HepG2 (cell line): ENCODE data around the gene CRTAC1. TPM values are rescaled to one million over a fixed set of nuclear protein-coding genes. Genes with fewer than 3 reads are reported as not detected.

Source experiments
- ATAC-seq: fragments of 200-7000 bp; cut with Tn5 transposase; 3 replicates; pipeline ENCODE4 v1.9.1; 2020; ENCODE audit warnings: mild to moderate bottlenecking, moderate library complexity
- BruUV-seq: library from RNA; stranded (reverse); fragments of 400-500 nt; replicated peaks from 2 replicates; lab custom pipeline; 2021; lab: Mats Ljungman, UMichigan
- CTCF ChIA-PET: fragments of 300-600 bp; formaldehyde crosslinking; extraction: SDS; loops from one replicate; lab custom pipeline; 2021; ENCODE audit warnings: low total read pairs, inconsistent platforms, low intra/inter-chr PET ratio; lab: Yijun Ruan, JAX
- POLR2A ChIA-PET: fragments of 350-600 bp; sonication (Branson Sonifier 250); formaldehyde crosslinking; loops from one replicate; lab custom pipeline; 2020; ENCODE audit warnings: antibody characterized with exemption, inconsistent platforms; lab: Yijun Ruan, JAX
- DNase-seq: peaks from one replicate; pipeline ENCODE4 v3.0.0-alpha.2; 2015; ENCODE audit warnings: low spot score
- FAIRE-seq: peaks from 3 replicates; lab custom pipeline; 2011; peaks lifted over from hg19 to GRCh38; lab: Jason Lieb, UNC
- H2AFZ ChIP-seq: one replicate; pipeline ENCODE4 v1.6.1; 2011; ENCODE audit warnings: low read length, inconsistent platforms
- H3K27ac ChIP-seq: fragments of 300-600 bp; 3 replicates; pipeline ENCODE4 v1.8.0; 2011; ENCODE audit warnings: mixed run types, mild to moderate bottlenecking, mixed read lengths, low read length, inconsistent platforms; ENCODE audit not compliant: insufficient read depth; ENCODE audit errors: extremely low read length
- H3K27me3 ChIP-seq, 2 experiments: fragments of 200-600 bp in 1 of 2; 2 replicates in 1 of 2; 3 replicates in 1 of 2; pipeline versions ENCODE4 v1.6.0 to v1.8.0; 2011; ENCODE audit warnings: low read length in 2 of 2, mild to moderate bottlenecking in 2 of 2, moderate library complexity in 2 of 2, inconsistent platforms in 1 of 2; ENCODE audit not compliant: insufficient read depth in 2 of 2, control insufficient read depth in 1 of 2
- H3K36me3 ChIP-seq, 2 experiments: fragments of 200-600 bp in 1 of 2; replicated peaks in 1 of 2; 2 replicates in 1 of 2; 3 replicates in 1 of 2; pipeline versions ENCODE4 v1.5.1 to v1.8.0; 2011; ENCODE audit warnings: low read length in 2 of 2, inconsistent platforms in 1 of 2; ENCODE audit not compliant: insufficient read depth in 2 of 2, control insufficient read depth in 1 of 2
- H3K4me1 ChIP-seq: 2 replicates; pipeline ENCODE4 v1.5.1; 2012; ENCODE audit warnings: low read length, inconsistent platforms; ENCODE audit not compliant: insufficient read depth
- H3K4me2 ChIP-seq: 2 replicates; pipeline ENCODE4 v1.6.0; 2011; ENCODE audit warnings: low read depth, low read length, inconsistent platforms
- H3K4me3 ChIP-seq, 3 experiments: fragments of 200-600 bp in 1 of 3; sonication (generic), shearing (Covaris generic) in 1 of 3; replicated peaks in 1 of 3; 2 replicates each; pipeline ENCODE4 v1.5.1; 2011 to 2016; ENCODE audit warnings: low read length in 3 of 3, inconsistent platforms in 2 of 3, low read depth in 2 of 3, mild to moderate bottlenecking in 2 of 3, control low read depth in 1 of 3, mixed read lengths in 1 of 3; ENCODE audit not compliant: insufficient read depth in 1 of 3
- H3K79me2 ChIP-seq: one replicate; pipeline ENCODE4 v1.6.1; 2011; ENCODE audit warnings: low read length, inconsistent platforms; ENCODE audit not compliant: insufficient read depth
- H3K9ac ChIP-seq: 2 replicates; pipeline ENCODE4 v1.6.0; 2011; ENCODE audit warnings: mild to moderate bottlenecking, low read depth, low read length, inconsistent platforms; ENCODE audit not compliant: insufficient read depth
- H3K9me3 ChIP-seq: 2 replicates; pipeline ENCODE4 v1.5.1; 2012; ENCODE audit warnings: mild to moderate bottlenecking, low read length
- H4K20me1 ChIP-seq: 2 replicates; pipeline ENCODE4 v1.6.0; 2011; ENCODE audit warnings: inconsistent platforms, mild to moderate bottlenecking, low read length, moderate library complexity; ENCODE audit not compliant: insufficient read depth
- NR2F1 ChIP-seq, 2 experiments: fragments of 450-650 bp in 1 of 2; formaldehyde crosslinking in 1 of 2; IDR thresholded peaks; 2 replicates each; pipeline versions ENCODE4 v1.5.0 to v1.6.1; 2016 to 2020; ENCODE audit warnings: mild to moderate bottlenecking in 1 of 2, missing compliant biosample characterization in 1 of 2, missing genetic modification reagents in 1 of 2, moderate library complexity in 1 of 2
- RCOR2 ChIP-seq: IDR thresholded peaks from 2 replicates; pipeline ENCODE4 v1.6.1; 2016; ENCODE audit warnings: missing biosample characterization, missing genetic modification reagents
- SOX6 ChIP-seq, 2 experiments: fragments of 450-650 bp in 1 of 2; sonication (generic) in 1 of 2; formaldehyde crosslinking in 1 of 2; IDR thresholded peaks; 2 replicates each; pipeline versions ENCODE4 v1.4.0 to v1.6.1; 2017 to 2020; ENCODE audit warnings: antibody characterized with exemption in 1 of 2, mild to moderate bottlenecking in 1 of 2, missing genetic modification reagents in 1 of 2
- TBX3 ChIP-seq: fragments of 450-650 bp; IDR thresholded peaks from 2 replicates; pipeline ENCODE4 v1.6.1; 2017; ENCODE audit warnings: antibody characterized with exemption, mild to moderate bottlenecking, inconsistent platforms, borderline replicate concordance
- ZNF33B ChIP-seq: sonication (generic); formaldehyde crosslinking; IDR thresholded peaks from 2 replicates; pipeline ENCODE4 v1.5.1; 2020; ENCODE audit warnings: mild to moderate bottlenecking, missing genetic modification reagents
- ZNF34 ChIP-seq: sonication (generic); formaldehyde crosslinking; IDR thresholded peaks from 2 replicates; pipeline ENCODE4 v1.4.0; 2020; ENCODE audit warnings: mild to moderate bottlenecking, missing genetic modification reagents, borderline replicate concordance
- ZNF367 ChIP-seq: sonication (generic); formaldehyde crosslinking; IDR thresholded peaks from 2 replicates; pipeline ENCODE4 v1.4.0; 2020; ENCODE audit warnings: missing genetic modification reagents, borderline replicate concordance
- WGBS: methylation state at CpG from one replicate; pipeline ENCODE4 v1.1.6; 2017; ENCODE audit warnings: low lambda C conversion rate; 5-methylcytosine and 5-hydroxymethylcytosine counted together
- in situ Hi-C: cut with HindIII; loops from 2 replicates; pipeline ENCODE4 v1.10.0; 2017; ENCODE audit warnings: low pct_unique_long_range_greater_than_20kb; ENCODE audit not compliant: extremely low pct_ligation_motif_present
- intact Hi-C: fragments of 100-400 bp; cut with micrococcal nuclease; formaldehyde crosslinking; loops from one replicate; pipeline ENCODE4 v1.10.0; 2022; ENCODE audit not compliant: unreplicated experiment
- polyA plus RNA-seq, 8 experiments: library from polyadenylated mRNA; depleted of rRNA in 3 of 8; stranded (reverse) in 7 of 8; unstranded in 1 of 8; fragments of >200 nt; fragmentation: Illumina TruSeq in 4 of 8; extraction: Trizol in 4 of 8; gene quantifications; 2 replicates each; pipeline versions ENCODE4 v1.2.1 to v1.2.3, GENCODE V29; 2011 to 2016; ENCODE audit warnings: low read depth in 4 of 8, missing spikeins in 1 of 8, mixed read lengths in 1 of 8; ENCODE audit not compliant: insufficient read depth in 1 of 8
- total RNA-seq, 5 experiments: library from RNA; depleted of rRNA; stranded (reverse); fragments of >200 nt; fragmentation: Illumina TruSeq; extraction: Trizol; gene quantifications; 2 replicates each; pipeline ENCODE4 v1.2.3, GENCODE V29; 2016; ENCODE audit warnings: low read depth in 1 of 5
- TF ChIP-seq, protein P1 (sequence below): IDR thresholded peaks from 2 replicates; pipeline ENCODE4 v1.4.0; 2020; ENCODE audit warnings: mild to moderate bottlenecking, missing genetic modification reagents

The CRTAC1 gene
- total and polyA plus RNA-seq, 2 of the 13 experiments (the other 11 are each of a cell fraction or from before 2014, with no cell fraction given), result not detected

DNA sequence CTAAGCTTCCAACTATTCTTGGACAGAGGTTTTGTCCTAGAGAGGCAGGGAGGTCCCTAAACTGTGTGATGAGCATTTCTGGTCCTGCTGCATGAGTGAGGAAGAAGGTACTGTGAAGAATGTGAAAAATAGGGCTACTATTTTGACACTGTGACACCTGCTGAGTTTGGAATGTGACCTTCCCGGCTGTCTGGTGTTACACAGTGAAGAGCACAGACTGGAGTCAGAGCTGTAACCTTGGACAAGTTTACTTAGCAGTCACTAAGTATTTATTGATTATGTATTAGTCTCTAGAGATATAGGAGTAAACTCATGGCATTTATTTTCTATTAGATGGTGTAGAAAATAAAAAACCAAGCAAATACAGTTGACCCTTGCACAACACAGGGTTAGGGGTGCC, 168.5 kb downstream of the CRTAC1 start (continued):
- TF ChIP-seq ZNF367 (CRISPR knock-in tag), result no peak
- peak; percentile 60; the same call in 1 of the 2 replicates for TF ChIP-seq TBX3
- TF ChIP-seq SOX6 (IDR thresholded peaks at IDR 0.05), result no peak
- TF ChIP-seq SOX6 (CRISPR knock-in tag; IDR thresholded peaks at IDR 0.05), result peak; percentile 26; the same call in 1 of the 2 replicates
- 0 out of 2 replicates have a peak, but pooled peaks have one; percentile 29 for TF ChIP-seq RCOR2 (CRISPR knock-in tag)

DNA sequence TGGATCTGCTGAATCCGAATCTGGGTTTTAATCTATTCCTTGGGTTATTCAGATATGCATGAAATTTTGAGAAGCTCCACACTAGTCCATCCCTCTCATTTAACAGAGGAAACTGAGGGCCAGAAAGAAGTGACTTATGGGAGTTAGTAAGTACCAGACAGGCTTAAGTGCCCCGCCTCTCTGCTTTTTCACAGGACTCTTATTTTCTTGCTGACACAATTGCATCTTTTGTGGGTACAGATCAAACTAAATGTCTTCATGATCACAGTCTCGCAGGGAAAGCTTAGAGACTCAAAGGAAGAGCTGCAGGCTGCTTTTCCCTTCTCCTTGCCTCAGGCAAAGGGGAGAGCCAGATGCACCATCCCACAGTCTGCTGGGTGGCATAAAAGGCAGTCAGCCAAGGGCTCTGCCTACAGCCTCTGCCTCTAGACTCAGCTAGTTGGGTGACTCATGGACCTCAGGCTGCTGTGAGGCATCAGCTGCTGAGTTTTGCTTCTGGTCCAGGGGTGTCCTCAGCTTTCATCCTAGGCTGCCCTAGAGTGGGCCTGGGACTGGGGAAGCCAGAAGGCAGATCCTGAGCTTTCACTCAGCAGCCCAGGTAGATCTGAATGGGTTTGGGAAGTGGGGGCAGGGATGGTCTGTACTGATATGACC, 169.2 kb downstream of the CRTAC1 start:
- ChIA-PET POLR2A (no interaction called here), CTCF (no interaction called here)
- in situ Hi-C loops (no loop called here), intact Hi-C loops (no loop called here)
- Histone ChIP-seq H3K27ac (no peak overlapping the region), H3K4me1 (peaks cover 10% of the 10 kb centered on the region; the same call in 1 of the 2 replicates), H2AFZ (no peak overlapping the region), H3K79me2 (no peaks in the 10 kb centered on the region), H3K36me3 (no peaks in the 10 kb centered on the region), H4K20me1 (0 out of 2 replicates have a peak, but pooled peaks cover 4% of the 10 kb centered on the region), H3K27me3 (peaks cover 11 to 54% of the 10 kb centered on the region in 2 experiments), H3K4me3 (no peak overlapping the region), H3K9ac (no peak overlapping the region), H3K9me3 (no peaks in the 10 kb centered on the region), H3K4me2 (no peak overlapping the region)
- DNase-seq, result no peak
- TF ChIP-seq ZNF34 (CRISPR knock-in tag) (no peak), ZNF33B (no peak), NR2F1 (CRISPR knock-in tag; IDR thresholded peaks at IDR 0.05) (no peak)
- TF ChIP-seq, protein P1, sequence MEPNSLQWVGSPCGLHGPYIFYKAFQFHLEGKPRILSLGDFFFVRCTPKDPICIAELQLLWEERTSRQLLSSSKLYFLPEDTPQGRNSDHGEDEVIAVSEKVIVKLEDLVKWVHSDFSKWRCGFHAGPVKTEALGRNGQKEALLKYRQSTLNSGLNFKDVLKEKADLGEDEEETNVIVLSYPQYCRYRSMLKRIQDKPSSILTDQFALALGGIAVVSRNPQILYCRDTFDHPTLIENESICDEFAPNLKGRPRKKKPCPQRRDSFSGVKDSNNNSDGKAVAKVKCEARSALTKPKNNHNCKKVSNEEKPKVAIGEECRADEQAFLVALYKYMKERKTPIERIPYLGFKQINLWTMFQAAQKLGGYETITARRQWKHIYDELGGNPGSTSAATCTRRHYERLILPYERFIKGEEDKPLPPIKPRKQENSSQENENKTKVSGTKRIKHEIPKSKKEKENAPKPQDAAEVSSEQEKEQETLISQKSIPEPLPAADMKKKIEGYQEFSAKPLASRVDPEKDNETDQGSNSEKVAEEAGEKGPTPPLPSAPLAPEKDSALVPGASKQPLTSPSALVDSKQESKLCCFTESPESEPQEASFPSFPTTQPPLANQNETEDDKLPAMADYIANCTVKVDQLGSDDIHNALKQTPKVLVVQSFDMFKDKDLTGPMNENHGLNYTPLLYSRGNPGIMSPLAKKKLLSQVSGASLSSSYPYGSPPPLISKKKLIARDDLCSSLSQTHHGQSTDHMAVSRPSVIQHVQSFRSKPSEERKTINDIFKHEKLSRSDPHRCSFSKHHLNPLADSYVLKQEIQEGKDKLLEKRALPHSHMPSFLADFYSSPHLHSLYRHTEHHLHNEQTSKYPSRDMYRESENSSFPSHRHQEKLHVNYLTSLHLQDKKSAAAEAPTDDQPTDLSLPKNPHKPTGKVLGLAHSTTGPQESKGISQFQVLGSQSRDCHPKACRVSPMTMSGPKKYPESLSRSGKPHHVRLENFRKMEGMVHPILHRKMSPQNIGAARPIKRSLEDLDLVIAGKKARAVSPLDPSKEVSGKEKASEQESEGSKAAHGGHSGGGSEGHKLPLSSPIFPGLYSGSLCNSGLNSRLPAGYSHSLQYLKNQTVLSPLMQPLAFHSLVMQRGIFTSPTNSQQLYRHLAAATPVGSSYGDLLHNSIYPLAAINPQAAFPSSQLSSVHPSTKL, result no peak
- WGBS, result 0% methylated on average over 3 of the region's 3 CpGs
- ATAC-seq, result peak; percentile 26; the same call in 1 of the 3 replicates
- no peak for FAIRE-seq
- BruUV-seq, result no TSS peak
